ENCODE results near the gene MAPK4. TPM values are rescaled to one million over a fixed set of nuclear protein-coding genes. Genes with fewer than 3 reads are reported as not detected.

MAPK4 gene
- total RNA-seq, 4 donors from 2014 or later: 0.13 to 3.1 (median 0.61) TPM

DNA sequence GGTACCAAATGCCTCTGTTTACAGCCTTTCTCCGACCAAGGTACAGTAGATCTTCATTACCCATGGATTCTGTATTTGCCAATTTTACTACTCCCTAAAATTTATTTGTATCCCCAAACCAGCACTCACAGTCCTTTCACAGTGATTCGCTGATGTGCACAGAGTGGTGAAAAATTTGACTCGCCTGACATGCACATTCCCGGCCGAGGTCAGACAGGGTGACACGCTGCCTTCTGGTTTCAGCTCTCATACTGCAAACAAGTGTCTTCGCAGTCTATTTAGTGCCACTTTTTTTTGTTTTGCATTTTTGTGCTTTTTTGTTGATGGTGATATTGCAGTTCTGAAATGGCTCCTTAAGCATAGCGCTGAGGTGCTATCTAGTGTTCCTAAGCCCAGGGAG is 71.0 kb downstream of the MAPK4 start:
- H3K9me3 ChIP-seq: no peaks in the 10 kb centered on the region
- intact Hi-C loops (cut with DNase I): no loop called here
- TF ChIP-seq, protein P1, sequence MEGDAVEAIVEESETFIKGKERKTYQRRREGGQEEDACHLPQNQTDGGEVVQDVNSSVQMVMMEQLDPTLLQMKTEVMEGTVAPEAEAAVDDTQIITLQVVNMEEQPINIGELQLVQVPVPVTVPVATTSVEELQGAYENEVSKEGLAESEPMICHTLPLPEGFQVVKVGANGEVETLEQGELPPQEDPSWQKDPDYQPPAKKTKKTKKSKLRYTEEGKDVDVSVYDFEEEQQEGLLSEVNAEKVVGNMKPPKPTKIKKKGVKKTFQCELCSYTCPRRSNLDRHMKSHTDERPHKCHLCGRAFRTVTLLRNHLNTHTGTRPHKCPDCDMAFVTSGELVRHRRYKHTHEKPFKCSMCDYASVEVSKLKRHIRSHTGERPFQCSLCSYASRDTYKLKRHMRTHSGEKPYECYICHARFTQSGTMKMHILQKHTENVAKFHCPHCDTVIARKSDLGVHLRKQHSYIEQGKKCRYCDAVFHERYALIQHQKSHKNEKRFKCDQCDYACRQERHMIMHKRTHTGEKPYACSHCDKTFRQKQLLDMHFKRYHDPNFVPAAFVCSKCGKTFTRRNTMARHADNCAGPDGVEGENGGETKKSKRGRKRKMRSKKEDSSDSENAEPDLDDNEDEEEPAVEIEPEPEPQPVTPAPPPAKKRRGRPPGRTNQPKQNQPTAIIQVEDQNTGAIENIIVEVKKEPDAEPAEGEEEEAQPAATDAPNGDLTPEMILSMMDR (IDR thresholded peaks at IDR 0.05): no peak
- no peak for TF ChIP-seq POLR2A (IDR thresholded peaks at IDR 0.05)
- H3K4me3 ChIP-seq: no peak overlapping the region
- peaks cover 0 to 26% (median 5%) of the 10 kb centered on the region in 3 donors for H3K4me1 ChIP-seq
- H3K27me3 ChIP-seq: no peaks in the 10 kb centered on the region
- H3K27ac ChIP-seq: no peak overlapping the region
- WGBS, 2 donors: 77 to 87% methylated on average over 8 of the region's 8 CpGs
- DNase-seq: no peak
- H3K36me3 ChIP-seq: no peaks in the 10 kb centered on the region

DNA sequence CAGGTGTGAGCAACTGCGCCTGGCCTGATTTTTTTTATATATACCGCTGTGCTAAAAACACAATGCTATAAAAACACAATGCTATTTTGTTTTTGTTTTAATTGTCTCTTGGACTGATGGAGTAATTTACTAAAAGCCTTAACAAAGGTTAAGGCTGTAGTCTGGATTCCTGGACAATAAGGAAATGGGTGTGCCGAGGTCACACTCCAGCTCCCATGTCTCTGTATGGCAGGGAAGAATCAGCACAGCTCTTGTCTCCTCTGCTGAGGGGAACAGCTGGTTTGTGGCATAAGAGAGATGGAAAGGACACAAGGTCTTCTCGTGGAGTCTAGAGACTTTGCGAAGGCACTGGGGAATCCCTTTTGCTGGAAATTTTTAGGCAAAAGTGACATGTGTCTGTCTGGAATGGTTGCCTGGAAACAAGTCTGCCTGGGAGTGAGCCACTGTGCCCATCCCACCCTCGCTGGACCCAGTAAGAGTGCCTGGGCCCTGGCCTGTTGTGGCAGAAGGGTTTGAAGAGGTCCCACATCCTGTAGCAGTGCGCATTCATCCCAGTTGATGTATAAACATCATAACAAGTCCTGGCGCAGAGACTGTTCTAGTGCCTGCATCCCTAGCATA is 73.1 kb downstream of the MAPK4 start:
- Histone ChIP-seq H3K9me3 (no peaks in the 10 kb centered on the region), H3K4me1 (peaks cover 0 to 26% (median 5%) of the 10 kb centered on the region in 3 donors), H3K36me3 (no peaks in the 10 kb centered on the region), H3K27me3 (no peaks in the 10 kb centered on the region), H3K4me3 (no peak overlapping the region), H3K27ac (no peak overlapping the region)
- DNase-seq: no peak
- WGBS, 2 donors: 60 to 81% methylated on average over 8 of the region's 8 CpGs
- TF ChIP-seq, protein P1 (IDR thresholded peaks at IDR 0.05): no peak
- no peak for TF ChIP-seq POLR2A (IDR thresholded peaks at IDR 0.05)
- intact Hi-C loops (cut with DNase I): no loop called here

DNA sequence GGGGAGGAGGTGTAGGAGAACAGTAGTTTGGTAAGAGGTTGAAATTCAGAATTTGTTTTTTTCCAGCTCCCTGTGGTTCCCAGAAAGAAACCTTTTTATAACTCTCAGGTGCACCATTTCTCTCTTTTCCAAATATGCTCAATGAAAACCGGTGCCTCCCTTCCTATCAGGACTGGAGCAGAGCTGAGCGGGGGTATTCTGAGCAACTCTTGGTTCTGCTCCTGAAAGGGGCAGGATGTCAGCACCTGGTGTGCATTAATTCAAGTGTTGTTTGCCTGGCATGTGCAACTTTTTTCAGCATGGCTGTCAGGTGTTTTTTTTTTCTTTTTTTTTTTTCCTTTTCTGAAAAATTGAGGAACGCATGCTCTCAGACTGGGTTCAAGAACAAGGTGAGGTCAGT is 74.1 kb downstream of the MAPK4 start:
- Histone ChIP-seq H3K9me3 (no peaks in the 10 kb centered on the region), H3K4me3 (no peak overlapping the region), H3K36me3 (no peaks in the 10 kb centered on the region), H3K27me3 (no peaks in the 10 kb centered on the region), H3K27ac (no peak overlapping the region), H3K4me1 (peaks cover 0 to 20% (median 5%) of the 10 kb centered on the region in 3 donors)
- no peak for TF ChIP-seq POLR2A (IDR thresholded peaks at IDR 0.05)
- TF ChIP-seq, protein P1 (IDR thresholded peaks at IDR 0.05): no peak
- intact Hi-C loops (cut with DNase I): no loop called here
- 85 to 91% methylated on average over 3 of the region's 3 CpGs for WGBS, 2 donors
- DNase-seq: no peak

DNA sequence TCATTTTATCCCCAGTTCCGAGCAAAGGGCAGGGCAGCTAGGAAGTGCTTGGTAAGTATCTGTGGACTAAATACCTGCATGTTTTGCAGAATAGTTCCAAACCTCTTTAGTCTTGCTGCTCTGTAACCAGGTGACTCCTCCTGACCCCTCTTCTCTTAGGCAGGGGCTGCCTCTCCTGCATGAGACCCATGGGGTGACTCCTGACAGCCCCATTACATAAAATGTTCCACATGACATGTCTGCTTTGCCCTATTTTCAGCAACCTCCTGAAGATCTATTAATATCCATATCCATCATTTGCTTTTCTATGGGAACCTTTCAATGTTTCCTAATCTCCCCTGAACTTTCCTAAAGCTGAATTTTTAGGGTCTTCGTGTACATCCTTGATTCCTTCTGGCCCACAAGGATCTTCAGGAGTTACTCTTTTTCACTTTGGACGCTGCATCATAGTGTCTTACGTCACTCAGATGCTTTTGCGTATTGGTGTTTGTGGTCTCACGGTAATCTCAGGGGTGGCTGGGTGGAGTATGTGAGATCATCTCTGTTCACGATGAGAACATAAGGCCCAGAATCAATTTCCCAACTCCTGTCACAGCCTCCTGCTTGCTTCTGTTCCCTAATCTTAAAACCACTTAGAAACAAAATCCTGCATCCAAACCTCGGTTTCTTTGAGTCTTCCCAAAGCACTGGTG is 76.6 kb downstream of the MAPK4 start:
- 81 to 83% methylated on average over 8 of the region's 8 CpGs for WGBS, 2 donors
- intact Hi-C loops (cut with DNase I): no loop called here
- TF ChIP-seq POLR2A (IDR thresholded peaks at IDR 0.05): no peak
- TF ChIP-seq, protein P1 (IDR thresholded peaks at IDR 0.05): no peak

More for the DNA sequence above, 76.6 kb downstream of the MAPK4 start:
- no peak overlapping the region for H3K4me3 ChIP-seq
- no peak for DNase-seq
- H3K4me1 ChIP-seq: peaks cover 0 to 11% (median 0%) of the 10 kb centered on the region in 3 donors
- no peaks in the 10 kb centered on the region for H3K9me3 ChIP-seq
- H3K27ac ChIP-seq: no peak overlapping the region
- no peaks in the 10 kb centered on the region for H3K27me3 ChIP-seq
- H3K36me3 ChIP-seq: no peaks in the 10 kb centered on the region

Measured in esophagus squamous epithelium (tissue), 5 donors.